Measurements from ENCODE around the gene CFAP100. TPM values are rescaled to one million over a fixed set of nuclear protein-coding genes. Genes with fewer than 3 reads are reported as not detected.

Gene CFAP100
- total RNA-seq, 4 donors from 2014 or later: 0.98 to 2.8 TPM; not detected in 2

DNA sequence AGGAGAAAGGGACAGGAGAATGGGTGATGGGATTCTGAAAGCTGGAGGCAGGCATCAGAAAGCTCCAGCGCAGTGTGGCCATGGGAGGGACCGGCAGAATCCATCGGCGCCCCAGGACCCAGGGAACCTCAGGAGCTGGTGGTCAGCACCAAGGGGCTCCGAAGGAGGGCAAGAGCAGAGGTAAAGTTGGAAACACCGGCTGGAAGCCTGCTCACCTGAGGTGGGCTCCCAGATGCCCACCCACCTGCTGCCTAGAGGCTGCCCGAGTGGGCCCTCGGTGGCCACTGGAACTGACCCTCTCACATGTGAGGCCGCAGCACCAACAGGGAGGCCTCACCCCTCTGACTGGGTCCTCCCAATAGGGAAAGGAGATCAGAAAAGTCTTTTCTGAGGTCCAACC lies 91.2 kb downstream of the CFAP100 start:
- Histone ChIP-seq H3K4me1 (no peaks in the 10 kb centered on the region), H3K36me3 (no peaks in the 10 kb centered on the region), H3K27me3 (no peaks in the 10 kb centered on the region), H3K4me3 (no peak overlapping the region), H3K9me3 (no peaks in the 10 kb centered on the region), H3K27ac (no peak overlapping the region)
- no peak for TF ChIP-seq POLR2A (IDR thresholded peaks at IDR 0.05)
- DNase-seq: no peak
- intact Hi-C loops (cut with DNase I; ENCODE audit: low total_unique reads): no loop called here

Other genes with a start within 250 kb of the CFAP100 start
- 10 to 100 TPM in 2 of 4 donors, 1 to 10 TPM in 2; 2.1 to 27.3 (median 8.4) TPM for gene ALDH1L1, start 214.3 kb upstream of the CFAP100 start, total RNA-seq
- 10 to 100 TPM in 3 of 4 donors, 1 to 10 TPM in 1; 1.9 to 23.4 (median 18.2) TPM for gene KLF15, start 37.5 kb upstream of the CFAP100 start, total RNA-seq
- 10 to 100 TPM; 18.5 to 57.9 (median 33.5) TPM for gene ZXDC, start 81.0 kb downstream of the CFAP100 start, total RNA-seq
- under 1 TPM in 1 of 4 donors, not detected in 3; 0.07 TPM for gene UROC1, start 122.9 kb downstream of the CFAP100 start, total RNA-seq
- gene CHST13, start 129.2 kb downstream of the CFAP100 start, total RNA-seq: under 1 TPM in 2 of 4 donors, not detected in 2; 0.24 to 0.62 TPM
- gene C3orf22, start 164.0 kb downstream of the CFAP100 start, total RNA-seq: not detected